Type B pancreatic cell (in vitro differentiated cells): ENCODE measurements around the gene SERPINC1. TPM values are rescaled to one million over a fixed set of nuclear protein-coding genes. Genes with fewer than 3 reads are reported as not detected.
"Not testable (repeated sequence)": the region's sequence is repeated elsewhere in the genome, so short reads cannot be mapped to it uniquely, and the experiment has no call there.

ENCODE experiments used
- DNase-seq: peaks from one replicate; pipeline ENCODE4 v3.0.0; 2021; ENCODE audit warnings: mixed read lengths; ENCODE audit not compliant: unreplicated experiment; ENCODE audit errors: extremely low spot score
- H3K27ac Mint-ChIP-seq: 2 replicates; pipeline ENCODE4 v1.8.0; 2021; ENCODE audit warnings: mild to moderate bottlenecking, mixed read lengths
- H3K27me3 Mint-ChIP-seq: 2 replicates; pipeline ENCODE4 v1.8.0; 2021; ENCODE audit warnings: mixed read lengths
- H3K36me3 Mint-ChIP-seq: 2 replicates; pipeline ENCODE4 v1.8.0; 2021; ENCODE audit warnings: mixed read lengths
- H3K4me1 Mint-ChIP-seq: one replicate; pipeline ENCODE4 v1.8.0; 2021; ENCODE audit warnings: mixed read lengths; ENCODE audit not compliant: unreplicated experiment
- H3K4me3 Mint-ChIP-seq: 2 replicates; pipeline ENCODE4 v1.8.0; 2021; ENCODE audit warnings: mild to moderate bottlenecking, mixed read lengths
- H3K9me3 Mint-ChIP-seq: 2 replicates; pipeline ENCODE4 v1.8.0; 2021; ENCODE audit warnings: mixed read lengths
- long read RNA-seq: library from polyadenylated mRNA; unstranded; transcript quantifications from one replicate; pipeline ENCODE4 v2.0.0, GENCODE V29; 2020
- total RNA-seq: library from RNA; stranded (reverse); gene quantifications from 2 replicates; pipeline ENCODE4 v1.2.1, GENCODE V29; 2021; ENCODE audit warnings: low replicate concordance
- TF ChIP-seq, protein P1 (sequence below): fragments of 200-600 bp; sonication (generic); conservative IDR thresholded peaks from 2 replicates; pipeline ENCODE4 v1.5.0; 2021; ENCODE audit warnings: antibody characterized with exemption, mild to moderate bottlenecking

SERPINC1 gene
- 0.50 TPM in 1 of 2 replicates, not detected in the other for total RNA-seq
- long read RNA-seq, partial matches to known transcripts, result 0 of 1 reads
- long read RNA-seq, other reads (novel, unspliced or antisense), result 0 of 1 reads

DNA sequence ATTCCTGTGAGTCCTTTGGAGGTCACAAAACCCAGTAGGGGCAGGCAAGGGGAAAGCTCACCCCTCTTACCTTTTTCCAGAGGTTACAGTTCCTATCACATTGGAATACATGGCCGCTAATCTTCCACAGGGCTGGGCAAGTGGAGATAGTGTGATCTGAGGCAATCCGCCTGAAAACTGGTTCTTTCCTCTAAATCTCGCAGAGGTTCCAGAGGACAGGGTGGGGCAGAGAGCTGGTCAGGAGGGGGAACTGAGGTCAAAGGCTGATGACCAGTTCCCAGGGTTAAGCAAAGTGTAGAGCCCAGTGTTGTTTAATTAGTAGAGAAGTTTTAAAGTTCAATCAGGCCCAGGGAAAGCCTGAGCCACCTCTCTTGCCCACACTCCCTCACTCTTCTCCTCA is at the start of gene SERPINC1:
SERPINC1 (minus strand) TSS at position 179 of the 400 bp plus-strand sequence; CDS start at position 111, 68 bp downstream.
- Mint-ChIP-seq H3K27ac (no peak within 1 kb of the TSS), H3K4me1 (no peaks in the 10 kb centered on the region), H3K4me3 (no peak within 1 kb of the TSS), H3K27me3 (no peaks in the 10 kb centered on the region), H3K9me3 (no peaks in the 10 kb centered on the region), H3K36me3 (no peaks in the 10 kb centered on the region)
- TF ChIP-seq, protein P1, sequence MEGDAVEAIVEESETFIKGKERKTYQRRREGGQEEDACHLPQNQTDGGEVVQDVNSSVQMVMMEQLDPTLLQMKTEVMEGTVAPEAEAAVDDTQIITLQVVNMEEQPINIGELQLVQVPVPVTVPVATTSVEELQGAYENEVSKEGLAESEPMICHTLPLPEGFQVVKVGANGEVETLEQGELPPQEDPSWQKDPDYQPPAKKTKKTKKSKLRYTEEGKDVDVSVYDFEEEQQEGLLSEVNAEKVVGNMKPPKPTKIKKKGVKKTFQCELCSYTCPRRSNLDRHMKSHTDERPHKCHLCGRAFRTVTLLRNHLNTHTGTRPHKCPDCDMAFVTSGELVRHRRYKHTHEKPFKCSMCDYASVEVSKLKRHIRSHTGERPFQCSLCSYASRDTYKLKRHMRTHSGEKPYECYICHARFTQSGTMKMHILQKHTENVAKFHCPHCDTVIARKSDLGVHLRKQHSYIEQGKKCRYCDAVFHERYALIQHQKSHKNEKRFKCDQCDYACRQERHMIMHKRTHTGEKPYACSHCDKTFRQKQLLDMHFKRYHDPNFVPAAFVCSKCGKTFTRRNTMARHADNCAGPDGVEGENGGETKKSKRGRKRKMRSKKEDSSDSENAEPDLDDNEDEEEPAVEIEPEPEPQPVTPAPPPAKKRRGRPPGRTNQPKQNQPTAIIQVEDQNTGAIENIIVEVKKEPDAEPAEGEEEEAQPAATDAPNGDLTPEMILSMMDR, result no peak
- no peak for DNase-seq

DNA sequence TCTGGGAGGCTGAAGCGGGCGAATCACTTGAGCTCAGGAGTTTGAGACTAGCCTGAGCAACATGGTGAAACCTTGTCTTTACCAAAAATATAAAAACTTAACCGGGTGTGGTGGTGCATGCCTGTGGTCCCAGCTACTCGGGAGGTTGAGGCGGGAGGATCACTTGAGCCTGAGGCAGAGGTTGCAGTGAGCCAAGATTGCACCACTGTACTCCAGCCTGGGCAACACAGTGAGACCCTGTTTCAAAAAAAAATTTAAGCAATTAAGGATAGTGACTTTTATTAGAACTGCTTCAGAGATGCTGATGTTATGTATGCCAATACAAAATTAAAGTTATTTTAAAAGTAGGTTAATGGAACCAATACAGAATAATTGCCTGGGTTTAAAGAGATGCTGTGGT is 48.8 kb upstream of the SERPINC1 start:
- not testable (repeated sequence) for H3K27me3 Mint-ChIP-seq, H3K9me3 Mint-ChIP-seq, H3K27ac Mint-ChIP-seq, H3K4me3 Mint-ChIP-seq, DNase-seq, H3K4me1 Mint-ChIP-seq
- peaks cover 31% of the 10 kb centered on the region for H3K36me3 Mint-ChIP-seq

DNA sequence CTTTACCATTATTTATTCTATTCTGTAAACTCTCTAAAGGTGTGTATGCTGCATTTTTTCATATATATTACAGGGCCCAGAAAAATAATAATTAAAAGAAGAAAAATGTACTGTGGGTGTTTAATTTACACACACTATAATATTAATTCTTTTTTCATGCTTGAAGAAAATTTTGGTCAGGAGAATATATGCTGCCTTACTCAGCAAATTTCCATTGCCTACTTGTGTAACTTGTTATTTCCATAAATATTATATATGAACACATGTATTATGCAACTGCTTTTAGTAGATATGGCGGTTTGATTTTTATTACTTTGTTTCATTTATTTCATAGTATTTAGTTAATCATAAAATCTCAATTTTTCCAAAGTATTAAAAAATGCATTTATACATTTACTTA is 46.4 kb upstream of the SERPINC1 start:
- DNase-seq, result no peak
- peaks cover 37% of the 10 kb centered on the region for H3K36me3 Mint-ChIP-seq
- H3K27ac Mint-ChIP-seq, result no peak overlapping the region
- no peaks in the 10 kb centered on the region for H3K4me1 Mint-ChIP-seq
- no peaks in the 10 kb centered on the region for H3K27me3 Mint-ChIP-seq
- TF ChIP-seq, protein P1, result no peak
- no peaks in the 10 kb centered on the region for H3K9me3 Mint-ChIP-seq
- no peak overlapping the region for H3K4me3 Mint-ChIP-seq

DNA sequence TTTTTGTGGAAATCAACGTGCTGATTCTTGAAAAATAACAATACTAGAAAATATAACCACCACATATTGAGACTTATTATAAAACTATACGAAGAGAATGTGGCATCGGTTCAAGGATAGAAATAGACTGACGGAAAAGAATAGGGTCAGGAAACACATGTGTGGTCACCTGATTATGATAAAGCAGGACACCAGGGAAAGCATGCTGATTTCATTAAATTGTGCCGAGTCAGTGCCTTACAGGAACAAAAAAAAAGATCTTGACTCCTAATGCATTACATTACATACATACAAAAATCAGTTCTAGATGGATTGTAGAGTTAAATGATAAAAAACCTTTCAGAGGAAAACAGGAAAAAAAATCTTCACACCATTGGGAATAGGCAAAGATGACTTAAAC is 43.5 kb upstream of the SERPINC1 start:
- TF ChIP-seq, protein P1, result no peak
- Mint-ChIP-seq H3K27me3 (no peaks in the 10 kb centered on the region), H3K9me3 (no peaks in the 10 kb centered on the region), H3K27ac (no peak overlapping the region), H3K4me3 (no peak overlapping the region), H3K4me1 (no peaks in the 10 kb centered on the region), H3K36me3 (peaks cover 24% of the 10 kb centered on the region)
- no peak for DNase-seq

DNA sequence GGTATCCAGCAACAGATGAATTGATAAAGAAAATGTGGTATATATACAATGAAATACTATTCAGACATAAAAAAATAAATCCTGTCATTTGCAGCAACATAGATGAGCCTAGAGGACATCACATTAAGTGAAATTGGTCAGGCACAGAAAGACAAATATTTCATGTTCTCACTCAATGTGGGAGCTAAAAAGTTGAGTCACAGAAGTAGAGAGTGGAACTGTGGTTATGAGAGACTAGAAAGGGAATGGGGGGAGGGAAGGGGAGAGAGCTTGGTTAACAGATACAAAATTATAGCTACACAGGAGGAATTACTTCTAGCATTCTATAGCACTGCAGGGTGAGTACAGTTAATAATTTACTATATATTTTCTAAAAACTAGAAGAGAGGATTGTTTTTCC is 37.1 kb upstream of the SERPINC1 start:
- DNase-seq, result no peak
- Mint-ChIP-seq H3K27ac (no peak overlapping the region), H3K9me3 (no peaks in the 10 kb centered on the region), H3K4me1 (no peaks in the 10 kb centered on the region), H3K36me3 (peaks cover 21% of the 10 kb centered on the region), H3K27me3 (no peaks in the 10 kb centered on the region), H3K4me3 (no peak overlapping the region)
- TF ChIP-seq, protein P1, result no peak

DNA sequence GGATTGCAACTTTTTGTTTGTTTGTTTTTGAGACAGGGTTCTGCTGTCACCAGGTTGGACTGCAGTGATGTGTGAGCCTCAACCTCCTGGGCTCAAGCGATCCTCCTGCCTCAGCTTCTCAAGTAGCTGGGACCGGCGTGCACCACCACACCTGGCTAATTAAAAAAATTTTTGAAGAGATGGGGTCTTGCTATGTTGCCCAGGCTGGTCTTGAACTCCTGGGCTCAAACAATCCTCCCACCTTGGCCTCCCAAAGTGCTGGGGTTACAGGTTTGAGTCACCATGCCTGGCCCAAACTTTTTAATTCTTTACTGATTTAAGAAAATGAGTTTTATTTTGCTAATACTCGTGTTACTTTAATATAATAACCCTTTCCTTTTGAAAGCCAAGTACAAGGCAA is 31.5 kb upstream of the SERPINC1 start:
- TF ChIP-seq, protein P1, result no peak
- Mint-ChIP-seq H3K4me3 (no peak overlapping the region), H3K27me3 (no peaks in the 10 kb centered on the region), H3K36me3 (peaks cover 24% of the 10 kb centered on the region), H3K9me3 (no peaks in the 10 kb centered on the region), H3K27ac (no peak overlapping the region), H3K4me1 (no peaks in the 10 kb centered on the region)
- no peak for DNase-seq
